GM19455 (cell line): Measurements from ENCODE around the gene TCERG1L.

Experiments
- ATAC-seq: cut with Tn5 transposase; IDR thresholded peaks from one replicate; pipeline ENCODE4 v1.9.1; 2021; ENCODE audit not compliant: unreplicated experiment

TCERG1L gene

DNA sequence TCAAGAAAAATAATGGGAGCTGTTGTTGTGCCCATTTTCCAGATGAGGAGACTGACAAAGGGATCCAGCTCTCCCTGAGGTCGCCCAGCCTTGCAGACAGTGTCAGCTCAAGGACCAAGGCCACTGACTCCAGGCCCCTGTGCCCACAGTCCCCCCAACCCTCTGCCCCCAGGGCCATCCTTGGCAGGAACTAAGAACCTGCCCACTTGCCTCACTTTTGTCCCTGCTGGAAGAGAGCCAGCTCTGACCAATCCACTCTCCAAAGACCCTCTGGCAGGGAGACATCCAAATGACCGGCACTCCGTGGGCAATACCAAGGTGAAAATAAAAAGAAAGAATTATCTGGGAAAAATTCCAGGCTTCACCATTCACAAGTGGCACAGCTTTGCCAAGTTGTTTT lies 101.3 kb downstream of the TCERG1L start:
- ATAC-seq, result no peak

DNA sequence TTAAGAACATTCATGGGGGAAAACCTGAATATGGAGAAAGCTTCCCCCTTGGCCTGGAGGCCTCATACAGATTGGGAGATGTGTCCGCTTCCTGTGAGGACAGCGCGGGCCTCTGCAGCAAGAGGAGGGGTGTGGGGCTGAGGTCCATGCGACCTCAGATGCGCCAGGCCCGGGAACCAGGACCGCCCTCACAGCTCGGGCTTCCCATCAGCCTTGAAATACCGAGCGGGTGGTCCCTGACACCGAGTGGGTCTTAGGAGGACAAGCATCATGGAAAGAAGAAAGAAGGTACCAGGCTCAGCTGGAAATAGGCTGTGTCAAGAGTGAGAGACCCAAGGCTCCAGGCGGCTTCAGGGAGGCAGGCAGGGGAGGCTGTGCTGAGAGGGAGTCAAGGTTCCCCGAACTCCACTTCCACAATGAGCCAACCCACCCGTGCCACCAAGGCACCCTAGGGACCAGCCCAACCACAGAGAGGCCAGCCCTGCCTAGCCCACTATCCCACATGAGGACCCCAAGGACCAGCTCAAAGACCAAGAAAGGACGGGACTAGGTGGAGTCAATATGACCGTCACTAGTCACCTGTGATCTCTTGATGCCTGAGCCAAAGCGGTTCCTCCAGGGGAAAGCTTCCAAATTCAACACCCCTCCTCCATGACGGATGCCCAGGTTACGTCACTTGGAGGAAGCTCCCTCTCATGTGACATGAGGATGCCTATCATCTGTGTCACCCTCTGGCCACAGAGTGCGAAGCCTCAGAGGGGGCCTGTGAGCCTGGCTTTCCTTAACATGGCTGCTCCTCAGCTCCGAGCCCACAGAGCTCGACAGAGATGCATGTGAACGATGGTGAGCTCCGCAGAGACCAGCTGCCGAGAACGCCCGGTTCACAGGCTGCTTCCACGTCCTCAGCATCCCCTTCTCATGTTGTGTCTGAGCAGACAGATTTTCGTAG lies 103.7 kb downstream of the TCERG1L start:
- no peak for ATAC-seq

DNA sequence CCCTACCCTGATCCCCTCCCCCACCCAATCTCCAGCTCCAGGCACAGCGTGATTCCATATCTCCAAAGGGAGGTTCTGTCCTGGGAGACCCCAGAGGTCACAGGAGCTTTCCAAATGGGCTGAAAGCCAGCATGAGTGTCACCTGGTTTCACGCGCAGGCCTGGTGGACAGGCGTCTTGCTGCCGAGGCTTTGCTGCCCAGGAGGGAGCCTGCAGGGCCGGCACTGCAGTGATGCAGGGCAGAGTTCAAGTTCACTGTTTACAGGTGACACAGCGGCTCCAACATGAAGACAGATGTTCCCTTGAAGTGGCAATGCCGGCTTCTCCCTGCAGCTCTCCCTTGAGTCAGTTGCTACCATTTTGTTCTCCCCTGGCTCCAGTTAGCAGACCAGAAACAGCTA lies 104.3 kb downstream of the TCERG1L start:
- no peak for ATAC-seq

GRCh38 chr10:131206111-131206995 lies 105.2 kb downstream of the TCERG1L start:
- ATAC-seq, result no peak

GRCh38 chr10:131205556-131205955 lies 106.0 kb downstream of the TCERG1L start:
- no peak for ATAC-seq

DNA sequence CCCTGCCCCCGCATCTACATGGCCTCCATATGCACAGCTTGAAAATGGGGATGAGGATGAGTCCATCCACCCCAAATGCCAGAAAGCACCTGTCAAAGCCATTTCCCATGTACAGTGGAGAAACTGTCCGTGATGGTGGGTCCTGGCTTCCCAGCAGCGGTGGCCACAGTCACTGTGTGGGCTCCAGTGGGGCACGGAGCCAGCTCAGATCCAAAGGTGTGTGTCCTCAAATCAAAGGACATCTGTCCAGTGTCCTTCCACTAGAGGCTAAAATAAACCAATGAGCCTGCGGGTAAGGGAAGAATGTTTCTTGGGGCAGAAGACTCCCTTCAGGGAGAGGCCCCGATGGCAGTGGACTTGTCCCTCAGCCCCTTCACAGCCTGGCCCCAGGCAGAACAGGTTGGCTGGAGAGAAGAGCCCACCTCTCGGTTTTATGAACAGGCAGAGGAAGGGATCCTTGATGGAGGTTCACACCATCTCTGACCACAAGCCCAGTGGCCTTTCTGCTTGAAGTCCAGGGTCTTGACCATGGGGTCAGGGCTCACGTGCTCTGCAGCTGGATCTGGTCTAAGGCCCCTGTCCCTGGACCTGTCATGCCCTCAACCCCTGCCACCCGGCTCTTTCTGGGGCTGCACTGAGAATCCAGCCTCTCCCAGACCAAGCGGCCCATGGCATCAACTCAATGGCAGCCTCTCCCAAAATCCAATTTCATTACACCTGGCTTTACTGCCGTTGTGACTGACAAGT lies 106.9 kb downstream of the TCERG1L start:
- no peak for ATAC-seq

DNA sequence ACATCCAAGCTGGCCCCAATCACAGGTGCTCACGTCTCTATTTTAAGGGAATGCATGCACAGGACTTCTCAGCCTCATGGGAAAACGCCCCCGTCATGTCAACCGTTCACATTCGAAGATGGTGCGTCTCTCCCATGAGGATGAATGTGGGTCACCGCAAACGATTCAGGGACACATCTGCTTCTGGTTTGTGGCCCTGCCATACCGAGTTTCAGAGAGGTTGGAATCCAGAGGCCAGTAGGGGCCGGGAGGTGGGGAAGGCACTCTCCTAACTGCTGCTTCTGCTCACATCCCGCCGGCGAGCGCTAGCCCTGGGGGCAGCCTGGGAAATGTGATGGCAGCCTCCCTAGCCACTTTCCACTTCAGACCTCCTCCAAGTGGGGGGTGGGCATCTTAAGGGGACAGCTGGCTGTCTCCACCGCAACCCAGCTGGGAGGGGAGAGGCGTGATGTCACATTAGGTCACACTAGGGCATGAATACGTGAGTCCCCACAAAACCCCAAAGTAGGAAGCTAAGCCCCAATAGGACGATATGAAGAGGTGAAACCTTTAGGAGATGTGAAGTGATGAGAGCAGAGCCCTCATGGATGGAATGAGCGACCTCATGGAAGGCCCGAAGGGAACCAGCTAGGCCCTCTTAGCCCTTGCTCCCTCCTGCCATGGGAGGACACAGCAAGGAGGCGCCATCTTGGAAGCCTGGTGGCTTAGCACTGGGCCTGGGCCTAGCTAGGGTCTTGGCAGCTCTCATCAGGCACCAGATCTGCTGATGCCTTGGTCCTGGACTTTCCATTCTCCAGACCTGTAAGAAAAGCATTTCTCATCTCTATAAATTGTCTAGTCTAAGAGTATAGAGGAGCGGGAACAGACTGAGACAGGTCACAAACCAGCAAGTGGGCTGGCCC lies 107.8 kb downstream of the TCERG1L start:
- ATAC-seq, result no peak

GRCh38 chr10:131202990-131203389 lies 108.5 kb downstream of the TCERG1L start:
- ATAC-seq, result no peak

DNA sequence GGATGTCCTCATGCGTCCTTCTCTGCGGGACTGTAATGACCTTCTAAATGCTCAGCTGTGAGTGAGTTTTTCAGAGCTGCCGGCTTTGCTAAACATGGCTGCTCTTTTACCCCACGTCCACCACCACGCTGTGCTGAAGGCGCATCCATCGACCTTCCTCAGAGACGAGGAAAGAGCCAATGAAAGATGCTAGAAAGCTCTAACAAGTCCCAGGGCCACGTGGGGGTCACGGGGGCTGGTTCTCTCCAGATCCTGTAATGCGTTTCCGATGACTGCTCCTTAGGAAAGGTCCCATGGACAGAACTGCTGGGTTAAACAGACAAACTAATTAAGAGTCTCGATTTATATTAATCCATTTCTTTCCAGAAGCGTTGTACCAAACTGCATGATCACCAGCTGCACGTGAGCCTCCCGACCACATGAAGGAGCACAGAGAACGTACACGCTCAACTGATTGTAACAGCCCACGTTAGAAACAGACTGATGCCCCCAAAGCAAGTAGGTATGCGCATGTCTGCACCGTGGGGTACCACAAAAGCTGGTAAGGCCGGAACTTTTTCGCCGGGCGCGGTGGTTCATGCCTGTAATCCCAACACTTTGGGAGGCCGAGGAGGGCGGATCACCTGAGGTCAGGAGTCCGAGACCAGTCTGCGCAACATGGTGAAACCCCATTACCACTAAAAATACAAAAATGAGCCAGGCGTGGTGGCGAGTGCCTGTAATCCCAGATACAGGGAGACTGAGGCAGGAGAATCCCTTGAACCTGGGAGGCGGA lies 109.6 kb downstream of the TCERG1L start:
- no peak for ATAC-seq

GRCh38 chr10:131200856-131201470 lies 110.6 kb downstream of the TCERG1L start:
- no peak for ATAC-seq

DNA sequence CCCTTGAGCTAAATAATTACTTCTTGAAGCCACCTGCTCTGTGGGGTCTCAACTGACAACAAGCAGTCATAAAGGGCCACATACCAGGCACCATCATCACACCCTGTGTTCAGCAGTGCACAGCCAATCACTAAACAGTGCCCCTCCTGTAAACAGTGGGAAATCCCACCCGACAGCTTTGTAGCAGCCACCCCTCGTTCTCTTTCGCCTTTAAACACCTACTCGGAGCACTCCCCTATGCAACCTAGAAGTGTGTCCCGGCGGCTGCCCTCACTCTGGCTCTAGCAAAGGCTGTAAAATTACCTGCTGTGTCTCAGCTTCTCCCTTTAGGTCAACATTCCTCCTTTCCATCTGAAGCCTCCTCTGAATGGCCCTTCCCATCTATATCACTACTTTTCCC lies 111.9 kb downstream of the TCERG1L start:
- no peak for ATAC-seq

- ATAC-seq, result no peak
Measured at GRCh38 chr10:131198843-131199242, 112.7 kb downstream of the TCERG1L start.

GRCh38 chr10:131198401-131198800 lies 113.1 kb downstream of the TCERG1L start:
- no peak for ATAC-seq

DNA sequence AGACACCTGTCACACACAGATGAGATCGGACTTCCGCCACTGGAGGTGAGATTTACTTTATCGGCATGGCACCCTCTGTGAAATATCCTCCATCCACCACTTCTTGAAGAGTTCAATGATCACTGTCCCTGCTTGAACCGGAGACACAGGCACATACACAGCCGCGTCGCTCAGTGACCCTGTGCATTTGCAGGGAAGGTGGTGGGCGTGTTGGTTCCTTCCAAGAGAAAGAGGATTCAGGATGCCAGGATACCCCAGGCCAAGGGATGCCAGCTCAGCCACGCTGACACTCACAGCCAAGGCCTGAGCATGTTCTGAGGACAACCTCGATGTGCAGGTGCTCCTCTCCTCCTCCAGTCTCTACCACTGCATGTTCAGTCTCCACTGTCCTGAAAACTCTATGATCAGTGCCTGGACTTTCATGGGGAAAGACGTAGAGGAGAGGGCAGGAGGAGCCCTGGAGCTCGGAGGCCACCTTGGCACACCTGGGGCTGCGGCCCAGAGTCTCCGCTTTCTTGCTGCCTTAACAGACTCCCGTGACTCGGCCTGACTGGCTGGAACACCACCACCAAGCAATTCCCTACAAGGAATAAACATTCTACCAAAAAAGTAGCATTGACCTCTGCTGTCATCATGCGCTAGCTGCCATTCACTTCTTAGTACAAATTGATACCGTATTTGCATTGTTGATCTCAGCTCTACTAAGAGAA lies 115.2 kb downstream of the TCERG1L start:
- ATAC-seq, result no peak

GRCh38 chr10:131195558-131196159 lies 115.9 kb downstream of the TCERG1L start:
- ATAC-seq, result no peak

DNA sequence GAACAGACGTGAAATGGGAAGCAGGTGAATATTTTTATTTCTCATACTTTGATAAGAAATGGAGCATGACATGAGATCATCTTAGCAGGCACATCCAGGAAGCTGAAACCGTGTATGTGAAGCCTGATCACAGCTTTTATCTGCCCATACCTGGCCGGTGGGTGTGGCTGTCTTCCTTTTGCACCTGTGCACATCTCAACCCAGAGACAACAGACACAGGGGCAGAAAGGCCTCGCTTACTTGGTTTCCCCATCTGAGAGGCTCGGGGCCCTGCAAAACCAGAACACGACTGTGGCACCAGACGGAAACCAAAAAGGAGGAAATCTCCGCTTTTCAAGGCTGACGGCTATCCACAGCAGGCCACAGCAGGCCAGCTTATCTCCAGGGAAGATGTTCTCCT lies 116.4 kb downstream of the TCERG1L start:
- ATAC-seq, result no peak

DNA sequence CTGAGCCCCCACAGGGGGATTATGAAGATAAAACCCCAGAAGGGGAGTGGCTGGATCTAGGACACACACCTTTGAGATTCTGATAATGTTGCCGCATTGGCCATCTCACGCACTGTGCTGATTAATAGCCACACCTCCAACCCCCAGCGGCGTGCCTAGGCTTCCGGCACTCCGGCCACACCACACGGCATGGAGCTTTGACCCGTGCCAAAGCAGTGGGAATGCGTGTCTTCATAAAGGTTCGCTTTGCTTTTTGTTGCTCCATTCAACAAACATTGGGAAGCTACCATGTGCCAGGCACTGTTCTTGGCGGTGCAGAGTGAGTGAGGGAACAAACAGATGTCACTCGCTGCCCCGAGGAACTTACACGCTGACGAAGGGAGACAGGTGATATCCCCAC lies 117.6 kb downstream of the TCERG1L start:
- no peak for ATAC-seq

GRCh38 chr10:131188494-131188893 lies 123.0 kb downstream of the TCERG1L start:
- ATAC-seq, result no peak
